Hepatocyte (in vitro differentiated cells): ENCODE data around the gene POTEE. TPM values are rescaled to one million over a fixed set of nuclear protein-coding genes. Genes with fewer than 3 reads are reported as not detected.
"Not testable (repeated sequence)": the region's sequence is repeated elsewhere in the genome, so short reads cannot be mapped to it uniquely, and the experiment has no call there.

Experiments
- DNase-seq: peaks from one replicate; pipeline ENCODE4 v3.0.0-alpha.2; 2016; ENCODE audit warnings: low spot score
- H2AFZ ChIP-seq: fragments of 200-600 bp; sonication (generic); 2 replicates; pipeline ENCODE4 v1.6.0; 2016; ENCODE audit warnings: antibody characterized with exemption, mild to moderate bottlenecking
- H3K27ac ChIP-seq: fragments of 200-600 bp; sonication (generic); 2 replicates; pipeline ENCODE4 v1.5.1; 2016; ENCODE audit warnings: mild to moderate bottlenecking
- H3K27me3 ChIP-seq: fragments of 200-600 bp; sonication (generic); 2 replicates; pipeline ENCODE4 v1.6.1; 2016
- H3K36me3 ChIP-seq: fragments of 200-600 bp; sonication (generic); replicated peaks from 2 replicates; pipeline ENCODE4 v1.5.1; 2016; ENCODE audit warnings: low read depth; ENCODE audit not compliant: insufficient read depth
- H3K4me1 ChIP-seq: fragments of 200-600 bp; sonication (generic); 2 replicates; pipeline ENCODE4 v1.5.1; 2016; ENCODE audit warnings: mild to moderate bottlenecking, moderate library complexity; ENCODE audit not compliant: insufficient read depth
- H3K4me2 ChIP-seq: fragments of 200-600 bp; sonication (generic); 2 replicates; pipeline ENCODE4 v1.6.0; 2016
- H3K4me3 ChIP-seq: fragments of 200-600 bp; sonication (generic); 2 replicates; pipeline ENCODE4 v1.5.1; 2016; ENCODE audit warnings: mild to moderate bottlenecking
- H3K79me2 ChIP-seq: fragments of 200-600 bp; sonication (generic); 2 replicates; pipeline ENCODE4 v1.6.0; 2017; ENCODE audit warnings: mild to moderate bottlenecking
- H3K9me2 ChIP-seq: fragments of 200-600 bp; sonication (generic); replicated peaks from 2 replicates; pipeline ENCODE4 v1.6.0; 2017; ENCODE audit warnings: mild to moderate bottlenecking; ENCODE audit not compliant: insufficient read depth
- H3K9me3 ChIP-seq: fragments of 200-600 bp; sonication (generic); 2 replicates; pipeline ENCODE4 v1.5.1; 2016; ENCODE audit warnings: low read depth, mild to moderate bottlenecking
- H4K20me1 ChIP-seq: fragments of 200-600 bp; sonication (generic); 2 replicates; pipeline ENCODE4 v1.6.0; 2016; ENCODE audit warnings: mild to moderate bottlenecking; ENCODE audit not compliant: insufficient read depth, poor library complexity, severe bottlenecking
- EZH2 ChIP-seq: fragments of 200-600 bp; sonication (generic); IDR thresholded peaks from 2 replicates; pipeline ENCODE4 v1.6.1; 2016; ENCODE audit warnings: antibody characterized with exemption, mild to moderate bottlenecking, borderline replicate concordance
- EZH2phosphoT487 ChIP-seq: fragments of 200-600 bp; sonication (generic); IDR thresholded peaks from one replicate; pipeline ENCODE4 v1.6.1; 2018; ENCODE audit warnings: antibody characterized with exemption, mild to moderate bottlenecking, low read depth, moderate library complexity; ENCODE audit not compliant: unreplicated experiment, severe bottlenecking
- WGBS: methylation state at CpG from one replicate; pipeline ENCODE4 v1.1.6; 2016; ENCODE audit warnings: low lambda C conversion rate; ENCODE audit errors: missing lambda C conversion rate; 5-methylcytosine and 5-hydroxymethylcytosine counted together
- polyA plus RNA-seq: library from polyadenylated mRNA; unstranded; fragments of >200 nt; fragmentation: Nextera tagmentation; extraction: Ambion mirVana; gene quantifications from 2 replicates; pipeline ENCODE4 v1.2.1, GENCODE V29; 2016
- total RNA-seq: library from RNA; depleted of rRNA; stranded (reverse); fragments of >200 nt; gene quantifications from 2 replicates; pipeline ENCODE4 v1.2.3, GENCODE V29; 2014
- TF ChIP-seq, protein P1 (sequence below): fragments of 200-600 bp; sonication (generic); IDR thresholded peaks from 2 replicates; pipeline ENCODE4 v1.5.1; 2016; ENCODE audit warnings: antibody characterized with exemption, mild to moderate bottlenecking; ENCODE audit not compliant: poor library complexity

POTEE gene
- total and polyA plus RNA-seq, 2 experiments from 2014 or later: 2.5 to 6.9 TPM

DNA sequence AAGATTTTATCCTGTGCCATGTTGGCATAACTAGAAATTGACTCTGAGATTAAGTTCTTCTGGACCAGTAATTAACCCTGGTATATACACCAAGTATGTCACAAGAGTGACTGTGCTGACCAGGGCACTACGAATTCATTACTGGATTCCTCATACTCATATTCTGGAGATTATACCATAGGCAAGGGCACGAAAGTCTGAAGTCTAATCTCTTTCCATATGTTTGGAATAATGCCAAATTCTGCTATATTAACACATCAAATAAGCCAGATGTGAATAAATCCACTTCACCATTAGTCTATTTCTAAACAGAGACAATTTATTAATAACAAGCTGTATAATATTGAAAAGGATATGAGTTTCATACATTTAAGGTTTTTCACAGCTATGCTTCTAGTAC, 13.2 kb upstream of the POTEE start:
- not testable (repeated sequence) for H2AFZ ChIP-seq, H3K4me1 ChIP-seq, H3K9me2 ChIP-seq, H3K27ac ChIP-seq, H3K36me3 ChIP-seq, DNase-seq, H3K4me3 ChIP-seq, H3K9me3 ChIP-seq, H3K4me2 ChIP-seq, H4K20me1 ChIP-seq, H3K79me2 ChIP-seq
- 55% methylated on average over 2 of the region's 2 CpGs for WGBS
- peaks cover 11% of the 10 kb centered on the region for H3K27me3 ChIP-seq

DNA sequence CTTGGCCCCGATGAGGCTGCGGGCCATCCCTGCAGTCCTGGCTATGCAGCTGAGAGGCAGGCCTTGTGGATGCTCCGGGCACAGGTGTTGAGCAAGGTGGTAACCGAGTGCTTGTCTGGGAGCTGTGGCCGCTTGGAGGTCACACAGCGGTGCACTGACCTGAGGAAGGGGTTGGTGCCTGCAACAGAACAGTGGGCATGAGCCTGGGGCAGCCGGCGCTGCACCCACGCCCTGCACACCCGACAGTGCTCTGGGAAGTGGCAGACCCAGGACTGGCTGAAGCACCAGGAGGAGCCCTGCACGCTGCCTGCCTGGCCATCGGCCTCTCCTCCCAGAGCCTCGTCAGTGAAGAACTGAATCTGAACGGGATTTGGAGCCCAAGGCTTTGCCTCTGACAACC, 8.2 kb upstream of the POTEE start:
- no peaks in the 10 kb centered on the region for H3K9me3 ChIP-seq
- no peaks in the 10 kb centered on the region for H3K36me3 ChIP-seq
- no peaks in the 10 kb centered on the region for H3K9me2 ChIP-seq
- no peak overlapping the region for H3K4me3 ChIP-seq
- no peak overlapping the region for H2AFZ ChIP-seq
- no peak for DNase-seq
- no peaks in the 10 kb centered on the region for H3K79me2 ChIP-seq
- TF ChIP-seq EZH2phosphoT487 (no peak), EZH2 (no peak)
- TF ChIP-seq, protein P1, sequence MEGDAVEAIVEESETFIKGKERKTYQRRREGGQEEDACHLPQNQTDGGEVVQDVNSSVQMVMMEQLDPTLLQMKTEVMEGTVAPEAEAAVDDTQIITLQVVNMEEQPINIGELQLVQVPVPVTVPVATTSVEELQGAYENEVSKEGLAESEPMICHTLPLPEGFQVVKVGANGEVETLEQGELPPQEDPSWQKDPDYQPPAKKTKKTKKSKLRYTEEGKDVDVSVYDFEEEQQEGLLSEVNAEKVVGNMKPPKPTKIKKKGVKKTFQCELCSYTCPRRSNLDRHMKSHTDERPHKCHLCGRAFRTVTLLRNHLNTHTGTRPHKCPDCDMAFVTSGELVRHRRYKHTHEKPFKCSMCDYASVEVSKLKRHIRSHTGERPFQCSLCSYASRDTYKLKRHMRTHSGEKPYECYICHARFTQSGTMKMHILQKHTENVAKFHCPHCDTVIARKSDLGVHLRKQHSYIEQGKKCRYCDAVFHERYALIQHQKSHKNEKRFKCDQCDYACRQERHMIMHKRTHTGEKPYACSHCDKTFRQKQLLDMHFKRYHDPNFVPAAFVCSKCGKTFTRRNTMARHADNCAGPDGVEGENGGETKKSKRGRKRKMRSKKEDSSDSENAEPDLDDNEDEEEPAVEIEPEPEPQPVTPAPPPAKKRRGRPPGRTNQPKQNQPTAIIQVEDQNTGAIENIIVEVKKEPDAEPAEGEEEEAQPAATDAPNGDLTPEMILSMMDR: no peak
- 95% methylated on average over 11 of the region's 14 CpGs for WGBS
- no peak overlapping the region for H3K4me2 ChIP-seq
- H3K4me1 ChIP-seq: no peaks in the 10 kb centered on the region
- H3K27ac ChIP-seq: no peak overlapping the region
- no peaks in the 10 kb centered on the region for H4K20me1 ChIP-seq
- H3K27me3 ChIP-seq: no peaks in the 10 kb centered on the region

DNA sequence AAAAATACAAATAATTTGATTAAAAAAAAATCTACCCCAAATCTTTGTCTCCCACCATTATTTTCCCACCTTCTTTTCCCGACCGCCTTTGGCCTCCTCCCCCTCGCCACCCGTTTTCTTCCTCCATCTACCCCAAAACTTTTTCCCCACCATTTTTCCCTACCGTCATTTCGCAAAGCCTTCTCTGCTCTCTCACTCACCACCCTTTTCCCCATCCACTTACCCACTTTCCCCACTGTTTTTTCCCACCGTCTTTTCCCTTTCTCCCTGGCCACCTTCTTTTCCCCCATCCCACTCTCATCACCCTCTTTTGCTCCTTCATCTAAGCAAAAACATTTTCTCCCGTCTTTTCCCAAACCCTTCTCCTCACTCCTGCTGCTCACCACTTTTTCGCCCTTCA, 1.5 kb upstream of the POTEE start:
- not testable (repeated sequence) for H4K20me1 ChIP-seq, H3K27ac ChIP-seq, H3K79me2 ChIP-seq, DNase-seq, H3K4me3 ChIP-seq, H3K36me3 ChIP-seq, H3K9me3 ChIP-seq, H3K27me3 ChIP-seq, H3K4me2 ChIP-seq, H3K9me2 ChIP-seq, H3K4me1 ChIP-seq, H2AFZ ChIP-seq
- WGBS: 60% methylated on average over 1 of the region's 9 CpGs

DNA sequence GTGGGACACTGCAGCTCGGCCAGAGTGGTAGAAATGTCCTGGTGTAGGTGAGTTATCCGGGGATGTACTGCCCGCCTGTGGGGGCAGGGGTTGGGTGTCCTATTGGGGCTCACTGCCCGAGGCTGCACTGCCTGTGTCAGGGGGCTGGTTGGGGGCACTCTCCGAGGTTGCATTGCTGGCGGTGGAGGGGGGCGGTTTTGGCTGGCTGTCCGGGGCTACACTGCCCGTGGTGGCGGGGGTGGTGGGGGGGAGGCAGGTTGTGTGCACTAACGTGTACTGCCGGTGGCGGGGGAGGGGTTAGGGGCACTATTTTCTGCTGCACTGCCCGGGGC, 403 bp downstream of the POTEE start:
- peak overlapping the region; percentile 51 for H3K27ac ChIP-seq
- not testable (repeated sequence) for H3K79me2 ChIP-seq, H3K4me1 ChIP-seq, H3K36me3 ChIP-seq, H3K4me3 ChIP-seq, H3K27me3 ChIP-seq, H3K9me2 ChIP-seq, H3K9me3 ChIP-seq, H4K20me1 ChIP-seq, H2AFZ ChIP-seq, DNase-seq, H3K4me2 ChIP-seq
- 45% methylated on average over 3 of the region's 14 CpGs for WGBS

DNA sequence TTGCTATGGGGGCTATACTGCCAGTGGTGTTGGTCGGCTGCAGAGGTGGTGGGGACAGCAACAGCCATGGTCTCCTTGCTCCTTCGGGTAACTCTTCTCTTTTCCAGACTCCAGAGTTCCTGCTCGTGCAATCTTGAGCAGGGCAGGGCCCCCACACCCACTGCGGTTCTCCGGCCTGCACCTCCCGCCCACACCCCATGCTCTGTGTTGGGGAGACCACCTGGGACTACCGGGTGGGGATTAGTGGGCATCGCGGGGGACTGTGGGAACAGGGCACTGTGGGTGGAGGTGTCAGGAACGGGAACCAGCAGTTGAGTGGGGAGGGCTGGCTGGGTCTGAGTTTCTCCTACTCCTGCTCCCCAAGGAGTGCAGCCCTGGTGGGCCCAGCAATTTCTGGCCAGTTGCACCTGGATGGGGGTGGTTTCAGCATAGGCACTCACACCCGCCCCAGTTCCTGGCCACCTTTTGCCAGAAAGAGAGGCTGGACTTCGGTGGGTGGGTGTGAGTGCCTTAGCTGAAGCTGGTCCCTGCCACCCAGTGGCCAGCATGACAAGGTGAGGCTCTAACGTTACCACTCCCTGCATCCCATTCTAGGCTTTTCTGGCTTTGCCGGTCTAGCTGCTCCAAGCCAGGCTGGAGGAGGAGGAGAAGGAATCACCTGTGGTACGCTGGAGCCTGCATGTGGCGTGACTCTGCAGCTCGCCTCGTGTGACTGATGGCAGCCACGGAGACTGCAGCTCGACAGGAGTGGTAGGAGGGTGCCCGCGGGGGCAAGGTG, 1.3 kb downstream of the POTEE start:
- not testable (repeated sequence) for H3K9me2 ChIP-seq, H3K4me2 ChIP-seq, H3K27ac ChIP-seq, H3K4me3 ChIP-seq, H3K79me2 ChIP-seq, H4K20me1 ChIP-seq, H3K36me3 ChIP-seq, H3K27me3 ChIP-seq, DNase-seq, H2AFZ ChIP-seq, H3K9me3 ChIP-seq, H3K4me1 ChIP-seq
- 82% methylated on average over 12 of the region's 22 CpGs for WGBS

DNA sequence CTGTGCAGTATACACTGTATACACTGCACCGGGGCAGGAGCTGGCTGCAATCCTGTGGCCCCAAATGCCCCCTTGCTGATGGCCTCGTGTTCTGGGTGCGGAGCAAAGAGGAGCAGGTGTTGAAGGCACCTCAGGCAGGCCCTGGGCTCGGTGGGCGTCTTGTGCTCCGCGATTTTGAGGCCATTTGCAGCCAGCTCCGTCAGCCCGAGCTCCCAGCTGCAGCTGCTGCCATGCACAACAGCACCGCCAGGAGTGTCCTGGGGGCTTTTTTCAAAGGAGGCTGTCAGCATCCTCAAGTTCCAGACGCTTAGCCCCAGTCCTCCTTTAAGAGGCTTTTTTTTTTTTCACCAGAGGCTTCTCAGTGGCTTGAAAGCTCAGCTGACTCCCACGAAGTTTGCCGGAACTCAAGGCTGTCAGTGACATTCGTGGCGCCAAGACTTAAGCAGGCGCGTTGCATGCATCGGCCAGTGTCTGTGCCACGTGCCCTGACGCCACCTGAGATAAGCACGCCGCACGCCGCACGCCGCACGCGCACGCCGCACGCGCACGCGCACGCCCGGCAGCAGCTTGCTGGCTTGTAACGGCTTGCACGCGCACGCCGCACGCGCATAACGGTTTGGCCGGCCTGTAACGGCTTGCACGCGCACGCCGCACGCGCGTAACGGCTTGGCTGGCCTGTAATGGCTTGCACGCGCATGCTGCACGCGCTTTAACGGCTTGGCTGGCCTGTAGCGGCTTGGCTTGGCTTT, 8.1 kb downstream of the POTEE start:
- not testable (repeated sequence) for H4K20me1 ChIP-seq, H2AFZ ChIP-seq, H3K9me3 ChIP-seq, H3K27me3 ChIP-seq, H3K4me2 ChIP-seq, H3K4me3 ChIP-seq, DNase-seq, H3K36me3 ChIP-seq, H3K4me1 ChIP-seq, H3K9me2 ChIP-seq, H3K27ac ChIP-seq, H3K79me2 ChIP-seq
- WGBS: 88% methylated on average over 4 of the region's 60 CpGs

DNA sequence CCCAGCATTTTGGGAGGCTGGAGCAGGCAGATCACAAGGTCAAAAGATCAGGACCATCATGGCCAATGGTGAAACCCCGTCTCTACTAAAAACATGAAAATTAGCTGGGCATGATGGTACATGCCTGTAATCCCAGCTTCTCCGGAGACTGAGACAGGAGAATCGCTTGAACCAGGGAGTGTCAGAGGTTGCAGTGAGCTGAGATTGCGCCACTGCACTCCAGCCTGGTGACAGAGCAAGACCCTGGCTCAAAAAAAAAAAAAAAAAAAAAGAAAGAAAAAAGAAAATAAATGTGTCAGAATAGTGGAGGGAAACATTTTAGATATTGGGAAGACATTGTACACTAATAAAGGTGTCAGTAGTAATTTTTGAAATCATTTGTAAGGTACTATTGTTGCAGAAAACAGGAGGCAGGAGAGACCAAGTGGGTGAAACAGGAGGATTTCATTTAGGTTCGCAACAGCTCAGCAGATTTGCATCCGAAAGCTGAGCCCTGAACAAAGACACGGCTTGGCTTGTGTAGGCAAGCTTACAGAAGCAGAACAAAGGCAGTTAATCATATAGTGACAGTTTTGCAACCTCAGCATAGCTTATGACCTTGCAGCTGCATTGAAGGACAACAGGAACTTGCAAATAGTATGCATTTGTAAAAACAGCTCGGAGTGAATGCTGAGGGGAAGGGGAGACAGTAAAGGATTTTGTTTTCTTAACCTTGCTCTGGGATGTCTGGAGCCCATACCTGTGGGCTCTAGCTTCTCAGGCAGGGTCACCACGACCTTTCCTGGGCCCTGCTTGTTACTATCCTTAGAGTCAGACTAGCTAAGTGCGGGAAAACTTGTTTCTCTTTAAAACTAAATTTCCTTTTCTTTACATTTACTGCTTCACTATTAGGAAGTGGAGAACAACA, 26.5 kb downstream of the POTEE start:
- not testable (repeated sequence) for H3K4me3 ChIP-seq, H3K27me3 ChIP-seq, H4K20me1 ChIP-seq, H3K9me3 ChIP-seq, H3K36me3 ChIP-seq, H3K4me2 ChIP-seq, H2AFZ ChIP-seq, H3K4me1 ChIP-seq, H3K27ac ChIP-seq, H3K79me2 ChIP-seq, H3K9me2 ChIP-seq
- 46% methylated on average over 10 of the region's 10 CpGs for WGBS
- DNase-seq: peak; percentile 6
